K562 (cell line): ENCODE results near the gene RAB25. TPM values are rescaled to one million over a fixed set of nuclear protein-coding genes. Genes with fewer than 3 reads are reported as not detected.

Experiments
- ATAC-seq: fragments of 200-7000 bp; cut with Tn5 transposase; 3 replicates; pipeline ENCODE4 v1.9.1; 2020; ENCODE audit warnings: moderate library complexity
- BruUV-seq: library from RNA; stranded (reverse); fragments of 400-500 nt; replicated peaks from 2 replicates; lab custom pipeline; 2021; lab: Mats Ljungman, UMichigan
- CTCF ChIA-PET: fragments of 300-600 bp; formaldehyde crosslinking; extraction: SDS; loops from one replicate; lab custom pipeline; 2021; ENCODE audit warnings: low intra/inter-chr PET ratio; lab: Yijun Ruan, JAX
- POLR2A ChIA-PET: fragments of 300-600, 350-650 bp; sonication (Branson Sonifier 250); formaldehyde crosslinking; extraction: SDS; loops from one replicate; lab custom pipeline; 2021; ENCODE audit warnings: antibody characterized with exemption, inconsistent platforms; lab: Yijun Ruan, JAX
- DNase-seq, 4 experiments: peaks; one replicate each; pipeline versions ENCODE4 v3.0.0 to v3.0.0-alpha.2; 2011 to 2018; ENCODE audit warnings: low spot score in 3 of 4, mixed read lengths in 3 of 4; ENCODE audit errors: extremely low read depth in 1 of 4
- FAIRE-seq: peaks from 2 replicates; lab custom pipeline; 2011; peaks lifted over from hg19 to GRCh38; lab: Jason Lieb, UNC
- H2AFZ ChIP-seq: 2 replicates; pipeline ENCODE4 v1.6.0; 2011; ENCODE audit warnings: low read depth, low read length, control low read depth, inconsistent platforms
- H3K27ac ChIP-seq: fragments of 200-600 bp; 3 replicates; pipeline ENCODE4 v1.8.0; 2011; ENCODE audit warnings: low read depth, mild to moderate bottlenecking, control low read depth, inconsistent platforms, low read length, moderate library complexity, mixed read lengths; ENCODE audit errors: extremely low read depth
- H3K27me3 ChIP-seq, 2 experiments: fragments of 300-600 bp in 1 of 2; 2 replicates in 1 of 2; 3 replicates in 1 of 2; pipeline versions ENCODE4 v1.6.0 to v1.8.0; 2011; ENCODE audit warnings: inconsistent platforms in 2 of 2, low read length in 2 of 2, mild to moderate bottlenecking in 1 of 2, mixed read lengths in 1 of 2, moderate library complexity in 1 of 2; ENCODE audit not compliant: control insufficient read depth in 2 of 2, insufficient read depth in 2 of 2
- H3K36me3 ChIP-seq: fragments of 300-600 bp; 3 replicates; pipeline ENCODE4 v1.8.0; 2011; ENCODE audit warnings: mild to moderate bottlenecking, low read length, inconsistent platforms; ENCODE audit not compliant: control insufficient read depth, insufficient read depth
- H3K4me1 ChIP-seq, 2 experiments: fragments of 200-600 bp in 1 of 2; replicated peaks in 1 of 2; 2 replicates in 1 of 2; 3 replicates in 1 of 2; pipeline versions ENCODE4 v1.5.1 to v1.8.0; 2011; ENCODE audit warnings: inconsistent platforms in 2 of 2, low read length in 2 of 2, mild to moderate bottlenecking in 1 of 2, mixed read lengths in 1 of 2, moderate library complexity in 1 of 2; ENCODE audit not compliant: control insufficient read depth in 2 of 2, insufficient read depth in 2 of 2
- H3K4me2 ChIP-seq: 2 replicates; pipeline ENCODE4 v1.6.1; 2011; ENCODE audit warnings: low read length, control low read depth, inconsistent platforms, mixed read lengths; ENCODE audit not compliant: insufficient read depth
- H3K4me3 ChIP-seq: fragments of 200-600 bp; sonication (generic), shearing (Covaris generic); 2 replicates; pipeline ENCODE4 v1.5.1; 2016; ENCODE audit warnings: control low read depth, inconsistent platforms
- H3K79me2 ChIP-seq: fragments of 200-600 bp; 3 replicates; pipeline ENCODE4 v1.8.0; 2011; ENCODE audit warnings: low read length, inconsistent platforms; ENCODE audit not compliant: control insufficient read depth, insufficient read depth
- H3K9ac ChIP-seq, 2 experiments: 2 replicates each; pipeline versions ENCODE4 v1.6.0 to v1.6.1; 2011; ENCODE audit warnings: low read depth in 2 of 2, low read length in 2 of 2, control low read depth in 1 of 2, inconsistent platforms in 1 of 2, mild to moderate bottlenecking in 1 of 2, mixed read lengths in 1 of 2; ENCODE audit not compliant: insufficient read depth in 1 of 2
- H3K9me1 ChIP-seq: one replicate; pipeline ENCODE4 v1.6.0; 2011; ENCODE audit warnings: inconsistent platforms, mild to moderate bottlenecking, low read length, moderate library complexity; ENCODE audit not compliant: control insufficient read depth, insufficient read depth
- H3K9me3 ChIP-seq: replicated peaks from 2 replicates; pipeline ENCODE4 v1.5.1; 2011; ENCODE audit warnings: low read depth, low read length, inconsistent platforms; ENCODE audit not compliant: control insufficient read depth, insufficient read depth
- H4K20me1 ChIP-seq: replicated peaks from 2 replicates; pipeline ENCODE4 v1.6.1; 2011; ENCODE audit warnings: low read length, inconsistent platforms, mixed read lengths; ENCODE audit not compliant: control insufficient read depth, insufficient read depth
- DDX20 ChIP-seq: fragments of 450-650 bp; IDR thresholded peaks from 2 replicates; pipeline ENCODE4 v1.6.1; 2016; ENCODE audit warnings: missing genetic modification characterization, low read depth, mild to moderate bottlenecking, missing compliant biosample characterization, moderate library complexity
- GABPB2 ChIP-seq: fragments of 250-450 bp; sonication (Bioruptor Pico); conservative IDR thresholded peaks from 2 replicates; pipeline ENCODE4 v1.5.1; 2021; ENCODE audit warnings: mild to moderate bottlenecking
- MED1 ChIP-seq: sonication (generic); formaldehyde crosslinking; IDR thresholded peaks from 2 replicates; pipeline ENCODE4 v1.8.1; 2023; ENCODE audit warnings: missing genetic modification reagents, borderline replicate concordance
- NFYB ChIP-seq: IDR thresholded peaks from 2 replicates; pipeline ENCODE4 v1.6.1; 2011; ENCODE audit warnings: mild to moderate bottlenecking, moderate library complexity; ENCODE audit not compliant: insufficient read length; ENCODE audit errors: extremely low read depth
- NR1H2 ChIP-seq: sonication (generic); formaldehyde crosslinking; IDR thresholded peaks from 2 replicates; pipeline ENCODE4 v1.4.0; 2020; ENCODE audit warnings: mild to moderate bottlenecking, missing genetic modification reagents
- SIRT6 ChIP-seq: IDR thresholded peaks from one replicate; pipeline ENCODE4 v1.6.1; 2012; ENCODE audit warnings: low read depth, mild to moderate bottlenecking, control low read depth, inconsistent platforms, low read length, moderate library complexity
- U2AF2 ChIP-seq: fragments of 200-400 bp; formaldehyde crosslinking; optimal IDR thresholded peaks from 2 replicates; pipeline ENCODE3; 2017; ENCODE audit warnings: low read depth, mild to moderate bottlenecking, low read length
- ZFX ChIP-seq: sonication (generic); formaldehyde crosslinking; IDR thresholded peaks from 2 replicates; pipeline ENCODE4 v1.8.0; 2022; ENCODE audit warnings: mild to moderate bottlenecking, missing genetic modification reagents, moderate library complexity
- ZNF124 ChIP-seq: sonication (generic); formaldehyde crosslinking; IDR thresholded peaks from 2 replicates; pipeline ENCODE4 v1.8.1; 2022; ENCODE audit warnings: missing genetic modification reagents
- ZNF311 ChIP-seq: fragments of 250-450 bp; sonication (Bioruptor Pico); IDR thresholded peaks from 2 replicates; pipeline ENCODE4 v1.4.0; 2020; ENCODE audit warnings: mild to moderate bottlenecking, moderate library complexity
- WGBS: fragments of 100-300 bp; shearing (Covaris generic); methylation state at CpG from one replicate; pipeline ENCODE4 v1.1.6; 2016; ENCODE audit warnings: low coverage, mixed read lengths; ENCODE audit not compliant: insufficient coverage; ENCODE audit errors: missing lambda C conversion rate; 5-methylcytosine and 5-hydroxymethylcytosine counted together
- in situ Hi-C: fragments of 300-500 bp; cut with MboI; formaldehyde crosslinking; loops from 4 replicates; pipeline ENCODE4 v1.15.0; 2018; ENCODE audit warnings: inconsistent platforms, mixed read lengths
- intact Hi-C: fragments of 100-400 bp; cut with micrococcal nuclease; formaldehyde crosslinking; loops from 2 replicates; pipeline ENCODE4 v1.14.2; 2022
- polyA plus RNA-seq, 8 experiments: library from polyadenylated mRNA; depleted of rRNA in 4 of 8; stranded (reverse) in 5 of 8; unstranded in 3 of 8; fragments of >200 nt; fragmentation: Nextera tagmentation in 2 of 8; fragmentation: Illumina TruSeq in 1 of 8; extraction: Ambion mirVana in 2 of 8; extraction: Trizol in 1 of 8; gene quantifications; 2 replicates each; pipeline versions ENCODE4 v1.2.1 to v1.2.3, GENCODE V29; 2011 to 2014; ENCODE audit warnings: inconsistent platforms in 1 of 8, missing spikeins in 1 of 8
- total RNA-seq, 7 experiments: library from RNA; depleted of rRNA in 6 of 7; stranded (reverse); fragments of >200 nt in 6 of 7; fragmentation: Illumina TruSeq in 2 of 7; extraction: Trizol in 2 of 7; gene quantifications; 2 replicates each; pipeline versions ENCODE4 v1.2.1 to v1.2.3, GENCODE V29; 2011 to 2021; ENCODE audit warnings: low replicate concordance in 1 of 7
- TF ChIP-seq, protein P1 (sequence below): sonication (generic); formaldehyde crosslinking; IDR thresholded peaks from 2 replicates; pipeline ENCODE4 v1.8.0; 2022; ENCODE audit warnings: mild to moderate bottlenecking, missing genetic modification reagents, borderline replicate concordance
- TF ChIP-seq, protein P2 (sequence below): fragments of 450-650 bp; formaldehyde crosslinking; conservative IDR thresholded peaks from 2 replicates; pipeline ENCODE4 v1.4.0; 2022; ENCODE audit warnings: mild to moderate bottlenecking, missing genetic modification characterization
- TF ChIP-seq, protein P3 (sequence below): fragments of 250-450 bp; sonication (Bioruptor Pico); IDR thresholded peaks from 2 replicates; pipeline ENCODE4 v1.8.0; 2022; ENCODE audit warnings: inconsistent platforms, mild to moderate bottlenecking, moderate library complexity, borderline replicate concordance

RAB25 gene
- total and polyA plus RNA-seq, 9 of the 15 experiments (the other 6 are each of a cell fraction or from before 2014, with no cell fraction given) = 0.10 to 0.27 (median 0.13) TPM; not detected in 6

DNA sequence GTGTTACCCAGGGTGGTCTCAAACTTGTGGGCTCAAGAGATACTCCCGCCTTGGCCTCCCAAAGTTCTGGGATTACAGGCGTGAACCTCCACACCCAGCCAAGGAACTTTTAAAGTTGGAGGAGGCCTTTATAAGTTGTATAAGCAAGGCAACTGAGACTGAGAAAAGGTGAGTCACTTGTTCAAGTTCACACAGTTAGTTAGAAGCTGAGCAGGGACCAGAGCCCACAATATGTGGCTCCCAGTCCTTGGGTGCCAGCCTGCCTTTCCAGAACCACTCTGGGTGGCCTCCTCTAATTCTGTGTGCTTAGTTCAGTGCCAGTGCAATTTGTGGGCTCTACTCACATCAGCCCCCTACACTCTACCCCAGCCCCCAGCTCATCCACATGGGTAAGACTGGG, 3.7 kb downstream of the RAB25 start:
- H3K4me2 ChIP-seq = no peak overlapping the region
- ATAC-seq = no peak
- no peak for DNase-seq
- 86% methylated on average over 2 of the region's 2 CpGs for WGBS
- TF ChIP-seq DDX20 (tag) = no peak
- no peak for TF ChIP-seq MED1 (CRISPR knock-in tag)
- TF ChIP-seq, protein P1, sequence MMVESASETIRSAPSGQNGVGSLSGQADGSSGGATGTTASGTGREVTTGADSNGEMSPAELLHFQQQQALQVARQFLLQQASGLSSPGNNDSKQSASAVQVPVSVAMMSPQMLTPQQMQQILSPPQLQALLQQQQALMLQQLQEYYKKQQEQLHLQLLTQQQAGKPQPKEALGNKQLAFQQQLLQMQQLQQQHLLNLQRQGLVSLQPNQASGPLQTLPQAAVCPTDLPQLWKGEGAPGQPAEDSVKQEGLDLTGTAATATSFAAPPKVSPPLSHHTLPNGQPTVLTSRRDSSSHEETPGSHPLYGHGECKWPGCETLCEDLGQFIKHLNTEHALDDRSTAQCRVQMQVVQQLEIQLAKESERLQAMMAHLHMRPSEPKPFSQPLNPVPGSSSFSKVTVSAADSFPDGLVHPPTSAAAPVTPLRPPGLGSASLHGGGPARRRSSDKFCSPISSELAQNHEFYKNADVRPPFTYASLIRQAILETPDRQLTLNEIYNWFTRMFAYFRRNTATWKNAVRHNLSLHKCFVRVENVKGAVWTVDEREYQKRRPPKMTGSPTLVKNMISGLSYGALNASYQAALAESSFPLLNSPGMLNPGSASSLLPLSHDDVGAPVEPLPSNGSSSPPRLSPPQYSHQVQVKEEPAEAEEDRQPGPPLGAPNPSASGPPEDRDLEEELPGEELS (CRISPR knock-in tag) = no peak
- TF ChIP-seq, protein P2, sequence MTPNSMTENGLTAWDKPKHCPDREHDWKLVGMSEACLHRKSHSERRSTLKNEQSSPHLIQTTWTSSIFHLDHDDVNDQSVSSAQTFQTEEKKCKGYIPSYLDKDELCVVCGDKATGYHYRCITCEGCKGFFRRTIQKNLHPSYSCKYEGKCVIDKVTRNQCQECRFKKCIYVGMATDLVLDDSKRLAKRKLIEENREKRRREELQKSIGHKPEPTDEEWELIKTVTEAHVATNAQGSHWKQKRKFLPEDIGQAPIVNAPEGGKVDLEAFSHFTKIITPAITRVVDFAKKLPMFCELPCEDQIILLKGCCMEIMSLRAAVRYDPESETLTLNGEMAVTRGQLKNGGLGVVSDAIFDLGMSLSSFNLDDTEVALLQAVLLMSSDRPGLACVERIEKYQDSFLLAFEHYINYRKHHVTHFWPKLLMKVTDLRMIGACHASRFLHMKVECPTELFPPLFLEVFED (CRISPR knock-in tag) = no peak
- TF ChIP-seq SIRT6 = no peak
- no peak for TF ChIP-seq ZNF124 (CRISPR knock-in tag)
- no peak for TF ChIP-seq U2AF2
- no peak for TF ChIP-seq ZFX (CRISPR knock-in tag)
- no peak for TF ChIP-seq NR1H2 (CRISPR knock-in tag)
- TF ChIP-seq, protein P3, sequence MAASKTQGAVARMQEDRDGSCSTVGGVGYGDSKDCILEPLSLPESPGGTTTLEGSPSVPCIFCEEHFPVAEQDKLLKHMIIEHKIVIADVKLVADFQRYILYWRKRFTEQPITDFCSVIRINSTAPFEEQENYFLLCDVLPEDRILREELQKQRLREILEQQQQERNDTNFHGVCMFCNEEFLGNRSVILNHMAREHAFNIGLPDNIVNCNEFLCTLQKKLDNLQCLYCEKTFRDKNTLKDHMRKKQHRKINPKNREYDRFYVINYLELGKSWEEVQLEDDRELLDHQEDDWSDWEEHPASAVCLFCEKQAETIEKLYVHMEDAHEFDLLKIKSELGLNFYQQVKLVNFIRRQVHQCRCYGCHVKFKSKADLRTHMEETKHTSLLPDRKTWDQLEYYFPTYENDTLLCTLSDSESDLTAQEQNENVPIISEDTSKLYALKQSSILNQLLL (CRISPR knock-in tag) = no peak
- no peak for TF ChIP-seq GABPB2 (CRISPR knock-in tag)
- TF ChIP-seq ZNF311 (CRISPR knock-in tag) = no peak
- no peak for TF ChIP-seq NFYB
- CTCF ChIA-PET = interaction anchor here (0.6 to 2.1 kb wide), 4 partner anchors 10 to 952 kb away, joined by 3 to 6 read pairs (median 4); partner anchors contain the start of gene LAMTOR2
- no TSS peak for BruUV-seq
- intact Hi-C loops = loop anchor here (5.0 kb wide), 3 partner anchors 37 to 327 kb away; no protein-coding TSS in a partner anchor
- no peaks in the 10 kb centered on the region for H3K36me3 ChIP-seq
- H3K27me3 ChIP-seq = no peaks in the 10 kb centered on the region
- POLR2A ChIA-PET = interaction anchor here (0.6 to 2.5 kb wide), 4 partner anchors 10 to 142 kb away, joined by 3 to 9 read pairs (median 3); partner anchors contain the start of gene KHDC4
- peaks cover 6 to 21% of the 10 kb centered on the region in 2 experiments; a peak in 4 of 5 replicates for H3K4me1 ChIP-seq
- H4K20me1 ChIP-seq = no peaks in the 10 kb centered on the region
- no peak overlapping the region for H3K9ac ChIP-seq
- in situ Hi-C loops = loop anchor here (5.0 kb wide), 1 partner anchor 132 kb away; the partner anchor contains the start of gene KHDC4
- no peak for FAIRE-seq
- H3K9me1 ChIP-seq = no peaks in the 10 kb centered on the region
- no peak overlapping the region for H3K4me3 ChIP-seq
- H3K79me2 ChIP-seq = no peaks in the 10 kb centered on the region
- no peaks in the 10 kb centered on the region for H3K9me3 ChIP-seq
- H2AFZ ChIP-seq = no peak overlapping the region
- no peak overlapping the region for H3K27ac ChIP-seq
